Mesenchymal stem cell (in vitro differentiated cells and primary cell): Measurements from ENCODE around the gene CGB7. TPM values are rescaled to one million over a fixed set of nuclear protein-coding genes. Genes with fewer than 3 reads are reported as not detected.

Experiments used
- DNase-seq: peaks from one replicate; pipeline ENCODE4 v3.0.0-alpha.2; 2013
- H2AFZ ChIP-seq: one replicate; pipeline ENCODE4 v1.6.1; 2013; ENCODE audit warnings: low read depth, mild to moderate bottlenecking, control low read depth, inconsistent platforms, low read length, moderate library complexity
- H2AK5ac ChIP-seq: 2 replicates; pipeline ENCODE4 v1.6.1; 2013; ENCODE audit warnings: low read length, moderate library complexity, mild to moderate bottlenecking, inconsistent platforms; ENCODE audit not compliant: severe bottlenecking
- H2BK120ac ChIP-seq: one replicate; pipeline ENCODE4 v1.6.1; 2013; ENCODE audit warnings: low read depth, mild to moderate bottlenecking, inconsistent platforms, low read length, moderate library complexity
- H2BK12ac ChIP-seq, 2 experiments: one replicate each; pipeline ENCODE4 v1.6.1; 2013; ENCODE audit warnings: inconsistent platforms in 2 of 2, low read length in 2 of 2, mild to moderate bottlenecking in 2 of 2, moderate library complexity in 2 of 2, control low read depth in 1 of 2
- H2BK15ac ChIP-seq: one replicate; pipeline ENCODE4 v1.6.1; 2013; ENCODE audit warnings: mild to moderate bottlenecking, low read depth, inconsistent platforms; ENCODE audit not compliant: poor library complexity, severe bottlenecking
- H2BK5ac ChIP-seq: 2 replicates; pipeline ENCODE4 v1.6.1; 2013; ENCODE audit warnings: low read depth, mild to moderate bottlenecking, low read length, control low read depth, inconsistent platforms; ENCODE audit not compliant: poor library complexity, severe bottlenecking
- H3K14ac ChIP-seq, 2 experiments: one replicate each; pipeline ENCODE4 v1.6.1; 2013; ENCODE audit warnings: inconsistent platforms in 2 of 2, low read length in 2 of 2, control low read depth in 1 of 2, mild to moderate bottlenecking in 1 of 2, moderate library complexity in 1 of 2
- H3K18ac ChIP-seq, 2 experiments: one replicate each; pipeline ENCODE4 v1.6.1; 2013; ENCODE audit warnings: inconsistent platforms in 2 of 2, low read length in 2 of 2, control low read depth in 1 of 2, low read depth in 1 of 2, mild to moderate bottlenecking in 1 of 2
- H3K23ac ChIP-seq, 2 experiments: one replicate each; pipeline ENCODE4 v1.6.1; 2013; ENCODE audit warnings: inconsistent platforms in 2 of 2, low read length in 2 of 2, mild to moderate bottlenecking in 2 of 2, moderate library complexity in 2 of 2, control low read depth in 1 of 2
- H3K27ac ChIP-seq: 2 replicates; pipeline ENCODE4 v1.5.1; 2013; ENCODE audit warnings: mild to moderate bottlenecking, moderate library complexity, low read length, control low read depth, inconsistent platforms; ENCODE audit not compliant: poor library complexity, severe bottlenecking
- H3K27me3 ChIP-seq, 2 experiments: 2 replicates each; pipeline versions ENCODE4 v1.6.1 to v1.7.0; 2013; ENCODE audit warnings: low read length in 2 of 2, mild to moderate bottlenecking in 2 of 2, moderate library complexity in 2 of 2, control low read depth in 1 of 2, inconsistent platforms in 1 of 2; ENCODE audit not compliant: control insufficient read depth in 1 of 2, insufficient read depth in 1 of 2
- H3K36me3 ChIP-seq, 2 experiments: 2 replicates each; pipeline versions ENCODE4 v1.6.1 to v1.7.0; 2013; ENCODE audit warnings: low read length in 2 of 2, control low read depth in 1 of 2, inconsistent platforms in 1 of 2, low read depth in 1 of 2, mild to moderate bottlenecking in 1 of 2; ENCODE audit not compliant: insufficient read depth in 2 of 2, control insufficient read depth in 1 of 2
- H3K4ac ChIP-seq, 2 experiments: one replicate each; pipeline ENCODE4 v1.6.1; 2013; ENCODE audit warnings: inconsistent platforms in 2 of 2, low read length in 2 of 2, mild to moderate bottlenecking in 2 of 2, moderate library complexity in 2 of 2, control low read depth in 1 of 2, low read depth in 1 of 2
- H3K4me1 ChIP-seq: 2 replicates; pipeline ENCODE4 v1.6.1; 2013; ENCODE audit warnings: low read depth, low read length, control low read depth; ENCODE audit not compliant: control insufficient read depth, insufficient read depth
- H3K4me2 ChIP-seq: 2 replicates; pipeline ENCODE4 v1.6.1; 2013; ENCODE audit warnings: low read length, mild to moderate bottlenecking, inconsistent platforms; ENCODE audit not compliant: poor library complexity, severe bottlenecking
- H3K4me3 ChIP-seq, 2 experiments: 2 replicates each; pipeline versions ENCODE4 v1.5.1 to v1.7.0; 2013; ENCODE audit warnings: low read length in 2 of 2, mild to moderate bottlenecking in 2 of 2, control low read depth in 1 of 2, low read depth in 1 of 2; ENCODE audit not compliant: insufficient read depth in 1 of 2
- H3K79me1 ChIP-seq: replicated peaks from 2 replicates; pipeline ENCODE4 v1.6.1; 2013; ENCODE audit warnings: mild to moderate bottlenecking, control low read depth, low read length, inconsistent platforms; ENCODE audit not compliant: poor library complexity, severe bottlenecking
- H3K9ac ChIP-seq: 2 replicates; pipeline ENCODE4 v1.7.0; 2013; ENCODE audit warnings: mild to moderate bottlenecking, low read length, moderate library complexity
- H3K9me3 ChIP-seq: 2 replicates; pipeline ENCODE4 v1.7.0; 2013; ENCODE audit warnings: mild to moderate bottlenecking, low read length; ENCODE audit not compliant: control insufficient read depth
- H4K8ac ChIP-seq: one replicate; pipeline ENCODE4 v1.6.1; 2013; ENCODE audit warnings: inconsistent platforms, mild to moderate bottlenecking, low read length, moderate library complexity
- H4K91ac ChIP-seq: one replicate; pipeline ENCODE4 v1.6.1; 2013; ENCODE audit warnings: mild to moderate bottlenecking, low read length, inconsistent platforms
- WGBS: methylation state at CpG from one replicate; pipeline ENCODE4 v1.1.7; 2013; ENCODE audit warnings: mixed read lengths; 5-methylcytosine and 5-hydroxymethylcytosine counted together
- polyA plus RNA-seq, 2 experiments: library from polyadenylated mRNA; stranded (reverse); fragments of 200-250 nt; gene quantifications; one replicate each; pipeline ENCODE4 v1.2.3, GENCODE V29; 2013

CGB7 gene
- 0.23 TPM for polyA plus RNA-seq (2013, experiment 1 of 2)
- polyA plus RNA-seq (2013, experiment 2 of 2), result 0.27 TPM

GRCh38 chr19:49057636-49058234, at the start of gene CGB7:
Gene CGB7, minus strand, starts transcription at chr19:49057749. Its CDS starts 2,374 bp downstream, at chr19:49055375.
- peaks cover 3% of the 10 kb centered on the region for H3K79me1 ChIP-seq
- DNase-seq, result peak; percentile 66
- H3K18ac ChIP-seq, result peak within 1 kb of the TSS; percentile 33 to 91
- peak within 1 kb of the TSS in 1 of 2 experiments; percentile 86 for H3K14ac ChIP-seq
- peak within 1 kb of the TSS in 1 of 2 experiments; percentile 34 for H2BK12ac ChIP-seq
- peaks cover 14 to 62% of the 10 kb centered on the region in 2 experiments for H3K27me3 ChIP-seq
- peak within 1 kb of the TSS; percentile 54 for H3K9ac ChIP-seq
- peak within 1 kb of the TSS; percentile 82 for H2AFZ ChIP-seq
- peak within 1 kb of the TSS; percentile 34 for H2BK120ac ChIP-seq
- peak within 1 kb of the TSS; percentile 93 for H3K4me2 ChIP-seq
- peak within 1 kb of the TSS; percentile 12 for H4K8ac ChIP-seq
- H2BK5ac ChIP-seq, result no peak within 1 kb of the TSS
- WGBS, result 16% methylated on average over 28 of the region's 38 CpGs
- H2BK15ac ChIP-seq, result peak within 1 kb of the TSS; percentile 48
- no peak within 1 kb of the TSS for H3K4ac ChIP-seq
- peak within 1 kb of the TSS; percentile 11 for H4K91ac ChIP-seq
- H3K36me3 ChIP-seq, result peaks cover 0 to 4% of the 10 kb centered on the region in 2 experiments
- no peak within 1 kb of the TSS for H3K23ac ChIP-seq
- H2AK5ac ChIP-seq, result no peak within 1 kb of the TSS
- H3K4me3 ChIP-seq, result peak within 1 kb of the TSS; percentile 50 to 72
- no peaks in the 10 kb centered on the region for H3K9me3 ChIP-seq
- peaks cover 17% of the 10 kb centered on the region for H3K4me1 ChIP-seq
- H3K27ac ChIP-seq, result no peak within 1 kb of the TSS

- H3K27ac ChIP-seq, result no peak overlapping the region
- H3K18ac ChIP-seq, result no peak overlapping the region
- no peak overlapping the region for H2BK15ac ChIP-seq
- H3K14ac ChIP-seq, result no peak overlapping the region
- H3K4me3 ChIP-seq, result no peak overlapping the region
- no peak overlapping the region for H2AK5ac ChIP-seq
- peaks cover 2% of the 10 kb centered on the region for H3K4me1 ChIP-seq
- H3K9me3 ChIP-seq, result no peaks in the 10 kb centered on the region
- DNase-seq, result peak; percentile 50
- no peak overlapping the region for H3K4me2 ChIP-seq
- no peak overlapping the region for H2BK5ac ChIP-seq
- no peak overlapping the region for H4K91ac ChIP-seq
- no peaks in the 10 kb centered on the region for H3K27me3 ChIP-seq
- H2BK120ac ChIP-seq, result no peak overlapping the region
- H3K23ac ChIP-seq, result no peak overlapping the region
- H4K8ac ChIP-seq, result no peak overlapping the region
- peaks cover 45% of the 10 kb centered on the region for H3K79me1 ChIP-seq
- H3K9ac ChIP-seq, result no peak overlapping the region
- peaks cover 78 to 80% of the 10 kb centered on the region in 2 experiments for H3K36me3 ChIP-seq
- no peak overlapping the region for H2BK12ac ChIP-seq
- H3K4ac ChIP-seq, result no peak overlapping the region
- WGBS, result 74% methylated on average over 12 of the region's 12 CpGs
- no peak overlapping the region for H2AFZ ChIP-seq
Measured at GRCh38 chr19:49106648-49107135, 49.1 kb upstream of the CGB7 start.

GRCh38 chr19:49104229-49104864, 46.8 kb upstream of the CGB7 start:
- DNase-seq, result no peak
- Histone ChIP-seq H2BK5ac (no peak overlapping the region), H2BK120ac (no peak overlapping the region), H3K9me3 (no peaks in the 10 kb centered on the region), H3K4me3 (no peak overlapping the region), H3K79me1 (peaks cover 56% of the 10 kb centered on the region), H2BK15ac (no peak overlapping the region), H2BK12ac (no peak overlapping the region), H3K14ac (no peak overlapping the region), H2AK5ac (no peak overlapping the region), H3K27me3 (no peaks in the 10 kb centered on the region), H4K91ac (no peak overlapping the region), H2AFZ (no peak overlapping the region), H3K4me1 (peaks cover 2% of the 10 kb centered on the region), H3K27ac (no peak overlapping the region), H3K36me3 (peaks cover 89 to 98% of the 10 kb centered on the region in 2 experiments), H3K23ac (no peak overlapping the region), H3K4ac (no peak overlapping the region), H3K18ac (no peak overlapping the region), H3K4me2 (no peak overlapping the region), H3K9ac (no peak overlapping the region), H4K8ac (peak overlapping the region; percentile 28)
- 70% methylated on average over 27 of the region's 30 CpGs for WGBS

GRCh38 chr19:49103331-49104085, 46.0 kb upstream of the CGB7 start:
- no peak overlapping the region for H2BK120ac ChIP-seq
- no peak overlapping the region for H2AK5ac ChIP-seq
- H2BK5ac ChIP-seq, result no peak overlapping the region
- no peak overlapping the region for H3K14ac ChIP-seq
- DNase-seq, result no peak
- no peaks in the 10 kb centered on the region for H3K27me3 ChIP-seq
- H2BK12ac ChIP-seq, result no peak overlapping the region
- H2AFZ ChIP-seq, result no peak overlapping the region
- no peaks in the 10 kb centered on the region for H3K9me3 ChIP-seq
- H4K91ac ChIP-seq, result no peak overlapping the region
- H3K18ac ChIP-seq, result no peak overlapping the region
- H4K8ac ChIP-seq, result no peak overlapping the region
- H3K9ac ChIP-seq, result no peak overlapping the region
- H3K4me3 ChIP-seq, result no peak overlapping the region
- peaks cover 2% of the 10 kb centered on the region for H3K4me1 ChIP-seq
- 93% methylated on average over 31 of the region's 33 CpGs for WGBS
- peaks cover 64% of the 10 kb centered on the region for H3K79me1 ChIP-seq
- H3K4me2 ChIP-seq, result no peak overlapping the region
- H3K23ac ChIP-seq, result no peak overlapping the region
- peaks cover 89 to 99% of the 10 kb centered on the region in 2 experiments for H3K36me3 ChIP-seq
- H3K27ac ChIP-seq, result no peak overlapping the region
- no peak overlapping the region for H3K4ac ChIP-seq
- no peak overlapping the region for H2BK15ac ChIP-seq
